GM19372 (cell line): ENCODE results near the gene HTRA1.

Experiments used
- ATAC-seq: cut with Tn5 transposase; IDR thresholded peaks from one replicate; pipeline ENCODE4 v1.9.1; 2021; ENCODE audit warnings: mild to moderate bottlenecking, low read depth, moderate library complexity; ENCODE audit not compliant: unreplicated experiment

Gene HTRA1

GRCh38 chr10:122471531-122472177, 10.3 kb downstream of the HTRA1 start:
- ATAC-seq: no peak

GRCh38 chr10:122473116-122473515, 11.8 kb downstream of the HTRA1 start:
- ATAC-seq: no peak

GRCh38 chr10:122474131-122474818, 12.9 kb downstream of the HTRA1 start:
- no peak for ATAC-seq

GRCh38 chr10:122475100-122475499, 13.7 kb downstream of the HTRA1 start:
- ATAC-seq: no peak

GRCh38 chr10:122475591-122476332, 14.4 kb downstream of the HTRA1 start:
- ATAC-seq: no peak

GRCh38 chr10:122476333-122476695, 15.0 kb downstream of the HTRA1 start:
- no peak for ATAC-seq

- no peak for ATAC-seq
Observed at GRCh38 chr10:122477436-122477835, 16.1 kb downstream of the HTRA1 start.

GRCh38 chr10:122478971-122479370, 17.6 kb downstream of the HTRA1 start:
- no peak for ATAC-seq

- ATAC-seq: no peak
Observed at GRCh38 chr10:122480146-122480833, 18.9 kb downstream of the HTRA1 start.

- ATAC-seq: no peak
Observed at GRCh38 chr10:122481296-122482056, 20.1 kb downstream of the HTRA1 start.

- no peak for ATAC-seq
Observed at GRCh38 chr10:122484276-122485060, 23.1 kb downstream of the HTRA1 start.

GRCh38 chr10:122485670-122486069, 24.3 kb downstream of the HTRA1 start:
- ATAC-seq: no peak

- ATAC-seq: no peak
Observed at GRCh38 chr10:122486406-122487080, 25.2 kb downstream of the HTRA1 start.

- ATAC-seq: no peak
Observed at GRCh38 chr10:122487174-122487765, 25.9 kb downstream of the HTRA1 start.

- no peak for ATAC-seq
Observed at GRCh38 chr10:122490268-122490667, 28.9 kb downstream of the HTRA1 start.

GRCh38 chr10:122490786-122491680, 29.7 kb downstream of the HTRA1 start:
- no peak for ATAC-seq

GRCh38 chr10:122492006-122492405, 30.7 kb downstream of the HTRA1 start:
- ATAC-seq: no peak
